A549 (cell line): ENCODE data around the gene PHF21B. TPM values are rescaled to one million over a fixed set of nuclear protein-coding genes. Genes with fewer than 3 reads are reported as not detected.

Experiments
- ATAC-seq, 2 experiments: fragments of 200-7000 bp in 1 of 2; fragments of >200 bp in 1 of 2; cut with Nextera tagmentation in 1 of 2; cut with Tn5 transposase in 1 of 2; 3 replicates each; pipeline versions ENCODE4 v1.8.0 to v1.9.1; 2018 to 2020; ENCODE audit warnings: mild to moderate bottlenecking in 1 of 2, moderate library complexity in 1 of 2
- CTCF ChIA-PET: fragments of 300-600 bp; sonication (Branson Sonifier 250); formaldehyde crosslinking; extraction: SDS; loops from one replicate; lab custom pipeline; 2021; ENCODE audit warnings: antibody characterized with exemption, inconsistent platforms; lab: Yijun Ruan, JAX
- POLR2A ChIA-PET: fragments of 350-600 bp; formaldehyde crosslinking; extraction: SDS; loops from one replicate; lab custom pipeline; 2021; ENCODE audit warnings: antibody characterized with exemption, inconsistent platforms; lab: Yijun Ruan, JAX
- DNase-seq, 2 experiments: peaks; one replicate each; pipeline versions ENCODE4 v3.0.0 to v3.0.0-alpha.2; 2011 to 2016; ENCODE audit warnings: low read depth in 1 of 2, low spot score in 1 of 2
- FAIRE-seq: peaks from 2 replicates; lab custom pipeline; 2011; peaks lifted over from hg19 to GRCh38; lab: Jason Lieb, UNC
- H3K27ac ChIP-seq, 2 experiments: fragments of >200 bp; sonication (Bioruptor Twin); formaldehyde crosslinking; 3 replicates each; pipeline ENCODE4 v1.5.1; 2016 to 2017
- H3K4me1 ChIP-seq: fragments of >200 bp; sonication (Bioruptor Twin); formaldehyde crosslinking; 3 replicates; pipeline ENCODE4 v1.6.1; 2016
- H3K4me2 ChIP-seq: fragments of >200 bp; sonication (Bioruptor Twin); formaldehyde crosslinking; 3 replicates; pipeline ENCODE4 v1.6.1; 2016
- H3K4me3 ChIP-seq: fragments of >200 bp; sonication (Bioruptor Twin); formaldehyde crosslinking; 3 replicates; pipeline ENCODE4 v1.5.1; 2016
- H3K9me3 ChIP-seq: fragments of >200 bp; sonication (Bioruptor Twin); formaldehyde crosslinking; 3 replicates; pipeline ENCODE4 v1.6.1; 2016
- CBX8 ChIP-seq: fragments of 200-600 bp; sonication (generic); IDR thresholded peaks from 2 replicates; pipeline ENCODE4 v1.6.1; 2016
- CEBPB ChIP-seq, 2 experiments: fragments of >200 bp in 1 of 2; sonication (Bioruptor Twin) in 1 of 2; formaldehyde crosslinking in 1 of 2; IDR thresholded peaks; 2 replicates each; pipeline ENCODE4 v1.6.1; 2012 to 2016
- E2F6 ChIP-seq: IDR thresholded peaks from 2 replicates; pipeline ENCODE4 v1.6.1; 2012; ENCODE audit warnings: low read depth, borderline replicate concordance
- EP300 ChIP-seq, 2 experiments: fragments of >200 bp; sonication (Bioruptor Twin); formaldehyde crosslinking; IDR thresholded peaks; 2 replicates in 1 of 2; 3 replicates in 1 of 2; pipeline ENCODE4 v1.6.1; 2016 to 2017
- ESRRA ChIP-seq: fragments of 150-350 bp; IDR thresholded peaks from 2 replicates; pipeline ENCODE4 v1.6.1; 2014; ENCODE audit warnings: mild to moderate bottlenecking, low read length, borderline replicate concordance
- FOSB ChIP-seq: fragments of 250-450 bp; sonication (Bioruptor Pico); IDR thresholded peaks from 2 replicates; pipeline ENCODE4 v1.5.0; 2020; ENCODE audit warnings: mild to moderate bottlenecking, moderate library complexity
- JUNB ChIP-seq: fragments of >200 bp; sonication (Bioruptor Twin); formaldehyde crosslinking; IDR thresholded peaks from 2 replicates; pipeline ENCODE4 v1.6.1; 2016
- KDM5A ChIP-seq: fragments of 200-600 bp; sonication (generic); IDR thresholded peaks from 2 replicates; pipeline ENCODE4 v1.6.1; 2016; ENCODE audit warnings: antibody characterized with exemption, mild to moderate bottlenecking
- NPAS2 ChIP-seq: fragments of 250-450 bp; sonication (Bioruptor Pico); IDR thresholded peaks from 2 replicates; pipeline ENCODE4 v1.8.0; 2022; ENCODE audit warnings: mild to moderate bottlenecking, moderate library complexity, borderline replicate concordance
- POLR2A ChIP-seq: IDR thresholded peaks from 2 replicates; pipeline ENCODE4 v1.6.1; 2012; ENCODE audit warnings: mild to moderate bottlenecking, low read length
- POLR2AphosphoS2 ChIP-seq: conservative IDR thresholded peaks from 2 replicates; pipeline ENCODE4 v1.6.1; 2012; ENCODE audit warnings: low read length, improper control_type of control experiment, inconsistent platforms
- RCOR1 ChIP-seq: fragments of 150-350 bp; IDR thresholded peaks from 2 replicates; pipeline ENCODE4 v1.6.1; 2014; ENCODE audit warnings: antibody characterized with exemption, low read length, low read depth
- REST ChIP-seq: fragments of 200-600 bp; sonication (generic); IDR thresholded peaks from 2 replicates; pipeline ENCODE4 v1.6.1; 2016; ENCODE audit warnings: antibody characterized with exemption, mild to moderate bottlenecking, moderate library complexity
- SMC3 ChIP-seq: fragments of >200 bp; sonication (Bioruptor Twin); formaldehyde crosslinking; IDR thresholded peaks from 3 replicates; pipeline ENCODE4 v1.6.1; 2018; ENCODE audit warnings: inconsistent platforms
- TFCP2L1 ChIP-seq: fragments of 250-450 bp; sonication (Bioruptor Pico); IDR thresholded peaks from 2 replicates; pipeline ENCODE4 v1.5.0; 2021; ENCODE audit warnings: mild to moderate bottlenecking
- USF2 ChIP-seq: fragments of 450-650 bp; IDR thresholded peaks from 2 replicates; pipeline ENCODE4 v1.6.1; 2014; ENCODE audit warnings: antibody characterized with exemption
- ZC3H11A ChIP-seq: fragments of 450-650 bp; IDR thresholded peaks from 2 replicates; pipeline ENCODE4 v1.6.1; 2014; ENCODE audit warnings: antibody characterized with exemption, mild to moderate bottlenecking
- ZNF302 ChIP-seq: fragments of 250-450 bp; sonication (Bioruptor Pico); IDR thresholded peaks from 2 replicates; pipeline ENCODE4 v1.9.0; 2021; ENCODE audit warnings: inconsistent platforms, mild to moderate bottlenecking, moderate library complexity
- WGBS: methylation state at CpG from one replicate; pipeline ENCODE4 v1.1.6; 2017; ENCODE audit errors: missing lambda C conversion rate; 5-methylcytosine and 5-hydroxymethylcytosine counted together
- polyA plus RNA-seq, 4 experiments: library from polyadenylated mRNA; depleted of rRNA in 3 of 4; stranded (reverse); fragments of >200 nt; fragmentation: RNase III in 1 of 4; extraction: RNeasy Plus Mini Kit Qiagen cat#74134 plus additional on column Dnase treatment in 1 of 4; gene quantifications; 2 replicates in 3 of 4; 3 replicates in 1 of 4; pipeline ENCODE4 v1.2.3, GENCODE V29; 2011 to 2017
- TF ChIP-seq, protein P1 (sequence below): fragments of 250-450 bp; sonication (Bioruptor Pico); IDR thresholded peaks from 2 replicates; pipeline ENCODE4 v1.5.0; 2021; ENCODE audit warnings: mild to moderate bottlenecking, moderate library complexity, borderline replicate concordance

PHF21B gene
- polyA plus RNA-seq, 2 of the 4 experiments (the other 2 are of a cell fraction): 0.50 to 0.70 TPM

DNA sequence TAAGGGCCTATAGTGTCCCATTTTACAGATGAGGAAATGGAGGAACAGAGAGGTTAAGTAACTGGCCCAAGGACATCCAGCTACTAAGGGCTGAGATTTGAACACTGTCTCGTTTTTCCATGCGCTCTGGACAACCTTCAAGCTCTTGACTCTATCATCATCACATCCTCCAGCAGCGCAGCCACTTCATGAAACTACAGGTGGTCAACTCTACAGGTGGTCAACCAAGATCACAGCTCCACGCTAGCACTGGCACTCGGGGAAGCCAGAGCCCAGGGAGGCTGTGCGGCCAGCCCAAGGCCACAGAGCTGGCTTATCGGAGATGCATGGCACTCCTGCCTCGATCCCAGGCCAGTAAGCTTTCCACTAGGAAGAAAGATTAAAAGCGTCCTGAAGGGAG, 40.0 kb downstream of the PHF21B start:
- H3K4me1 ChIP-seq: no peaks in the 10 kb centered on the region
- ChIA-PET CTCF (interaction anchor here (1.2 to 1.7 kb wide), 4 partner anchors 13 to 149 kb away, joined by 3 to 5 read pairs (median 4); no protein-coding TSS in a partner anchor), POLR2A (no interaction called here)
- no peak overlapping the region for H3K4me3 ChIP-seq
- 68% methylated on average over 6 of the region's 9 CpGs for WGBS
- no peak for DNase-seq
- FAIRE-seq: no peak
- no peak for ATAC-seq
- H3K27ac ChIP-seq: no peak overlapping the region
- no peaks in the 10 kb centered on the region for H3K9me3 ChIP-seq
- TF ChIP-seq RCOR1 (no peak), POLR2AphosphoS2 (no peak), KDM5A (no peak), SMC3 (no peak)
- TF ChIP-seq, all 56 proteins: peak for 0
- no peak overlapping the region for H3K4me2 ChIP-seq

DNA sequence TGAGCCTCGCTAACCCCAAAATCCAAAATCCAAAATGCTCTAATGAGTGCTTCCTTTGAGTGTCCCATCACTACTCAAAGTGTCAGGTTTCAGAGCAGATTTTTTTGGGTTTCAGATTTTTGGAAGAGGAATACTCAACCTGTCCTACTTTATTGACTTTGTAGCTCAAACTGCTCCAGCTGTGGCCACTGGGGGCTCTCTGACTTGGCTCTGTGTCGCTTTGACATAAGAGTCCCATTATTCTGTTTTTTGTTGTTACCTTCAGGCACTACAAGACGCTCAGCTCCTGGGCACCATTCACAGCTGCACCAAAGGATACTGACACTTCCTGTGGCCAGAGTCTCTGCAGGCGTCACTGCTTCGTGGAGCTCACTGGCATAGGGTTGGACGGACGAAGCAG, 41.1 kb downstream of the PHF21B start:
- WGBS: 81% methylated on average over 7 of the region's 7 CpGs
- DNase-seq (no peak), FAIRE-seq (no peak), ATAC-seq (no peak)
- Histone ChIP-seq H3K9me3 (no peaks in the 10 kb centered on the region), H3K4me1 (no peaks in the 10 kb centered on the region), H3K4me3 (no peak overlapping the region), H3K4me2 (no peak overlapping the region), H3K27ac (no peak overlapping the region)
- POLR2A ChIA-PET: no interaction called here
- CTCF ChIA-PET: interaction anchor here (1.2 to 1.6 kb wide), 3 partner anchors 12 to 127 kb away, joined by 3 to 5 read pairs (median 4); no protein-coding TSS in a partner anchor
- TF ChIP-seq JUNB: no peak

- no peak overlapping the region for H3K4me2 ChIP-seq
- POLR2A ChIA-PET: no interaction called here
- no peaks in the 10 kb centered on the region for H3K9me3 ChIP-seq
- 70% methylated on average over 6 of the region's 6 CpGs for WGBS
- H3K27ac ChIP-seq: no peak overlapping the region
- CTCF ChIA-PET: no interaction called here
- no peak for ATAC-seq
- no peak for DNase-seq
- no peaks in the 10 kb centered on the region for H3K4me1 ChIP-seq
- H3K4me3 ChIP-seq: no peak overlapping the region
- FAIRE-seq: no peak
- TF ChIP-seq CBX8 (no peak), ZNF302 (CRISPR knock-in tag) (no peak), ESRRA (no peak), ZC3H11A (no peak), REST (no peak), E2F6 (no peak), FOSB (CRISPR knock-in tag) (no peak), USF2 (no peak), TFCP2L1 (CRISPR knock-in tag) (no peak), CEBPB (IDR thresholded peaks at IDR 0.05) (no peak), JUNB (no peak), EP300 (IDR thresholded peaks at IDR 0.05) (no peak), POLR2A (no peak), NPAS2 (CRISPR knock-in tag) (no peak)
- TF ChIP-seq, protein P1, sequence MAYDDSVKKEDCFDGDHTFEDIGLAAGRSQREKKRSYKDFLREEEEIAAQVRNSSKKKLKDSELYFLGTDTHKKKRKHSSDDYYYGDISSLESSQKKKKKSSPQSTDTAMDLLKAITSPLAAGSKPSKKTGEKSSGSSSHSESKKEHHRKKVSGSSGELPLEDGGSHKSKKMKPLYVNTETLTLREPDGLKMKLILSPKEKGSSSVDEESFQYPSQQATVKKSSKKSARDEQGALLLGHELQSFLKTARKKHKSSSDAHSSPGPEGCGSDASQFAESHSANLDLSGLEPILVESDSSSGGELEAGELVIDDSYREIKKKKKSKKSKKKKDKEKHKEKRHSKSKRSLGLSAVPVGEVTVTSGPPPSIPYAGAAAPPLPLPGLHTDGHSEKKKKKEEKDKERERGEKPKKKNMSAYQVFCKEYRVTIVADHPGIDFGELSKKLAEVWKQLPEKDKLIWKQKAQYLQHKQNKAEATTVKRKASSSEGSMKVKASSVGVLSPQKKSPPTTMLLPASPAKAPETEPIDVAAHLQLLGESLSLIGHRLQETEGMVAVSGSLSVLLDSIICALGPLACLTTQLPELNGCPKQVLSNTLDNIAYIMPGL (CRISPR knock-in tag): no peak
Measured at GRCh38 chr22:44965171-44965570, 44.6 kb downstream of the PHF21B start.
